B cell (primary cell): ENCODE results near the gene PRPSAP1. TPM values are rescaled to one million over a fixed set of nuclear protein-coding genes. Genes with fewer than 3 reads are reported as not detected.

Experiments
- ATAC-seq: fragments of 200-7000 bp; cut with Tn5 transposase; one replicate; pipeline ENCODE4 v1.10.0; 2021; ENCODE audit warnings: low read depth, mild to moderate bottlenecking, moderate number of reproducible peaks, moderate library complexity
- CTCF ChIA-PET: fragments of 350-600 bp; sonication (Branson Sonifier 250); formaldehyde crosslinking; loops from one replicate; lab custom pipeline; 2021; ENCODE audit warnings: antibody characterized with exemption, inconsistent platforms; lab: Charles Lee
- POLR2A ChIA-PET: fragments of 350-600 bp; sonication (Branson Sonifier 250); formaldehyde crosslinking; loops from one replicate; lab custom pipeline; 2021; ENCODE audit warnings: antibody characterized with exemption; lab: Charles Lee
- DNase-seq: peaks from one replicate; pipeline ENCODE4 v3.0.0; 2013
- H2AFZ ChIP-seq: 2 replicates; pipeline ENCODE4 v1.6.1; 2012; ENCODE audit warnings: mild to moderate bottlenecking, low read depth, low read length; ENCODE audit not compliant: insufficient read depth, poor library complexity, severe bottlenecking
- H3K27ac ChIP-seq, 2 donors: 1 replicate in 1 of 2; 2 replicates in 1 of 2; pipeline ENCODE4 v1.5.1; 2012 to 2013; ENCODE audit warnings: low read length in 2 of 2, mild to moderate bottlenecking in 2 of 2, moderate library complexity in 1 of 2
- H3K27me3 ChIP-seq, 4 experiments: fragments of 200-600 bp in 1 of 4; sonication (generic) in 1 of 4; replicated peaks in 1 of 4; 1 replicate in 2 of 4; 2 replicates in 2 of 4; pipeline versions ENCODE4 v1.6.1 to v1.7.0; 2013 to 2016; ENCODE audit warnings: low read length in 3 of 4, mild to moderate bottlenecking in 2 of 4, mixed read lengths in 1 of 4, moderate library complexity in 1 of 4; ENCODE audit not compliant: insufficient read depth in 4 of 4, control insufficient read depth in 3 of 4; ENCODE audit errors: control extremely low read depth in 1 of 4
- H3K36me3 ChIP-seq, 2 experiments: replicated peaks in 1 of 2; 1 replicate in 1 of 2; 2 replicates in 1 of 2; pipeline versions ENCODE4 v1.6.1 to v1.7.1; 2013; ENCODE audit warnings: low read length in 1 of 2; ENCODE audit not compliant: insufficient read depth in 2 of 2, control insufficient read depth in 1 of 2; ENCODE audit errors: control extremely low read depth in 1 of 2, extremely low read depth in 1 of 2
- H3K4me1 ChIP-seq, 2 donors: fragments of 200-600 bp in 1 of 2; sonication (generic) in 1 of 2; 1 replicate in 1 of 2; 2 replicates in 1 of 2; pipeline versions ENCODE4 v1.5.1 to v1.6.1; 2013 to 2017; ENCODE audit warnings: low read length in 2 of 2; ENCODE audit not compliant: control insufficient read depth in 2 of 2, insufficient read depth in 2 of 2
- H3K4me2 ChIP-seq: replicated peaks from 2 replicates; pipeline ENCODE3; 2012; ENCODE audit warnings: mild to moderate bottlenecking, low read depth, low read length; ENCODE audit not compliant: poor library complexity, severe bottlenecking
- H3K4me3 ChIP-seq, 5 experiments: fragments of 200-600 bp in 1 of 5; sonication (generic) in 1 of 5; 1 replicate in 3 of 5; 2 replicates in 2 of 5; pipeline versions ENCODE4 v1.5.1 to v1.7.0; 2011 to 2016; ENCODE audit warnings: low read length in 4 of 5, mild to moderate bottlenecking in 4 of 5, low read depth in 2 of 5, control low read depth in 1 of 5, moderate library complexity in 1 of 5; ENCODE audit not compliant: insufficient read depth in 1 of 5; ENCODE audit errors: control extremely low read depth in 1 of 5, extremely low read depth in 1 of 5
- H3K79me2 ChIP-seq: fragments of 200-600 bp; sonication (generic); one replicate; pipeline ENCODE4 v1.6.0; 2016; ENCODE audit warnings: low read length; ENCODE audit not compliant: control insufficient read depth, insufficient read depth
- H3K9ac ChIP-seq: fragments of 200-600 bp; sonication (generic); 2 replicates; pipeline ENCODE4 v1.6.1; 2017; ENCODE audit warnings: mild to moderate bottlenecking, low read length, moderate library complexity
- H3K9me3 ChIP-seq, 3 donors: one replicate each; pipeline versions ENCODE4 v1.6.1 to v1.7.1; 2013; ENCODE audit warnings: low read length in 2 of 3; ENCODE audit not compliant: control insufficient read depth in 2 of 3, insufficient read depth in 1 of 3; ENCODE audit errors: control extremely low read depth in 1 of 3
- H4K20me1 ChIP-seq: 2 replicates; pipeline ENCODE4 v1.6.0; 2012; ENCODE audit warnings: mild to moderate bottlenecking, low read length; ENCODE audit not compliant: insufficient read depth, control insufficient read depth, poor library complexity, severe bottlenecking
- H3K27ac Mint-ChIP-seq: one replicate; pipeline ENCODE4 v1.8.0; 2021; ENCODE audit warnings: mixed read lengths
- H3K27me3 Mint-ChIP-seq: one replicate; pipeline ENCODE4 v1.8.0; 2021; ENCODE audit warnings: mixed read lengths
- H3K4me1 Mint-ChIP-seq: one replicate; pipeline ENCODE4 v1.8.0; 2021; ENCODE audit warnings: mixed read lengths
- H3K4me3 Mint-ChIP-seq: one replicate; pipeline ENCODE4 v1.8.0; 2021; ENCODE audit warnings: mixed read lengths
- H3K9me3 Mint-ChIP-seq: one replicate; pipeline ENCODE4 v1.8.0; 2022; ENCODE audit warnings: mixed read lengths; ENCODE audit not compliant: insufficient read depth
- EZH2 ChIP-seq: IDR thresholded peaks from 2 replicates; pipeline ENCODE4 v1.6.1; 2012; ENCODE audit warnings: borderline replicate concordance, low read depth, mild to moderate bottlenecking, moderate library complexity, low read length; ENCODE audit not compliant: insufficient read depth, poor library complexity, severe bottlenecking
- WGBS: methylation state at CpG from one replicate; pipeline ENCODE4 v1.1.5; 2013; ENCODE audit warnings: missing lambda C conversion rate; ENCODE audit not compliant: insufficient coverage; 5-methylcytosine and 5-hydroxymethylcytosine counted together
- intact Hi-C: fragments of 100-400 bp; cut with micrococcal nuclease; formaldehyde crosslinking; loops from one replicate; pipeline ENCODE4 v1.10.0; 2022
- polyA plus RNA-seq: library from polyadenylated mRNA; depleted of rRNA; stranded (reverse); fragments of >200 nt; gene quantifications from 2 replicates; pipeline ENCODE4 v1.2.3, GENCODE V29; 2012
- total RNA-seq, 2 donors: library from RNA; stranded (reverse); fragments of 120-200 nt in 1 of 2; gene quantifications; 1 replicate in 1 of 2; 2 replicates in 1 of 2; pipeline versions ENCODE4 v1.2.3 to v1.2.4, GENCODE V29; 2013 to 2022
- TF ChIP-seq, protein P1 (sequence below): fragments of 200-600 bp; IDR thresholded peaks from one replicate; pipeline ENCODE4 v1.8.0; 2022; ENCODE audit warnings: antibody characterized with exemption, mild to moderate bottlenecking

Gene PRPSAP1
- total and polyA plus RNA-seq, 2 donors (not counting 1 experiment from before 2014, with no cell fraction given), result 45.5 to 61.4 TPM

DNA sequence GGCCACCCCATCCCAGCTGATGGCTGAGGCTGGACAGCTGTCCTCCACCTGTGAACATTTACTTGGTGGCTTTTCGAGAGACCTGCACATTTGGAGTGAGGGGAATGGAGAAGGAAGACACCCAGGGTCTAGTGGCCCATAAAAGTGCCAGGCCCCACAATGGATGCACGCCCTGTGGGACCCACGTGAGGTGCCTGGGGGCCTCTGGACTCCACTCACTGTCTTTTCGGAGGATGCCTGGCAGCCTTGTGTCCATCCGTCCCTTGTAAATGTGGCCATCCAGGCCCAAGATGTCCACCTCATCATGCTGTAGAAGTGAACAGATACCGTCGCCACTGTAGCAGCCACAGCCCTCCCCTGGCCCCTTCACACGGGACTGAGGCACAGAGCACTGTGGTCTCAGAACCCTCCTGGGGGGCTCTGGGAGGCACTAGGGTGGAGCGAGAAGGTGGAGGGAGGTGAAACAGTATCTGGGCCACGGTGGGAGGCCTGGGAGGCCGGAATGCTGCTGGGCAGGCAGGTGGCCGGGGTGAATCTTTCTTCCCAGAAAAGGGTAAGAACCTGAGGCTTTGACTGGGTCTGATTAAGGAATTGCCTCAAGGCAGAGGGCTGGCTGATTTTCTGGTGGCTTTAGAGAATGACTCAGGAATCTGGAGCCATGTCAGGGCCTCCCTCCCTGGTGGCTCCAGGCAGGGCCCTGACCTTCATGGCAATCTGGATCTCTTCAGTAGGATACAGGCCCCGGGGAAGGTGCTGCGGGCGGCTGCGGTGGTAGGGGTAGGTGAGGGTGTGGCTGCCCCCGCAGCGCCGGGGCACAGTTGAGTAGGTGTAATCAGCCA, 77.0 kb downstream of the PRPSAP1 start:
- peak overlapping the region; percentile 90 for H3K27ac Mint-ChIP-seq
- H3K4me3 Mint-ChIP-seq, result peak overlapping the region; percentile 15
- H3K9me3 ChIP-seq, result peaks cover 0 to 5% (median 0%) of the 10 kb centered on the region in 3 donors
- WGBS, result 96% methylated on average over 15 of the region's 19 CpGs
- TF ChIP-seq EZH2, result no peak
- TF ChIP-seq, protein P1, sequence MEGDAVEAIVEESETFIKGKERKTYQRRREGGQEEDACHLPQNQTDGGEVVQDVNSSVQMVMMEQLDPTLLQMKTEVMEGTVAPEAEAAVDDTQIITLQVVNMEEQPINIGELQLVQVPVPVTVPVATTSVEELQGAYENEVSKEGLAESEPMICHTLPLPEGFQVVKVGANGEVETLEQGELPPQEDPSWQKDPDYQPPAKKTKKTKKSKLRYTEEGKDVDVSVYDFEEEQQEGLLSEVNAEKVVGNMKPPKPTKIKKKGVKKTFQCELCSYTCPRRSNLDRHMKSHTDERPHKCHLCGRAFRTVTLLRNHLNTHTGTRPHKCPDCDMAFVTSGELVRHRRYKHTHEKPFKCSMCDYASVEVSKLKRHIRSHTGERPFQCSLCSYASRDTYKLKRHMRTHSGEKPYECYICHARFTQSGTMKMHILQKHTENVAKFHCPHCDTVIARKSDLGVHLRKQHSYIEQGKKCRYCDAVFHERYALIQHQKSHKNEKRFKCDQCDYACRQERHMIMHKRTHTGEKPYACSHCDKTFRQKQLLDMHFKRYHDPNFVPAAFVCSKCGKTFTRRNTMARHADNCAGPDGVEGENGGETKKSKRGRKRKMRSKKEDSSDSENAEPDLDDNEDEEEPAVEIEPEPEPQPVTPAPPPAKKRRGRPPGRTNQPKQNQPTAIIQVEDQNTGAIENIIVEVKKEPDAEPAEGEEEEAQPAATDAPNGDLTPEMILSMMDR, result no peak
- ChIA-PET POLR2A (interaction anchor here (0.6 to 5.6 kb wide), 4 partner anchors 10 to 155 kb away, joined by 3 to 44 read pairs (median 4); partner anchors contain the start of gene UBALD2), CTCF (interaction anchor here (0.6 to 16.7 kb wide), 8 partner anchors 10 to 253 kb away, joined by 3 to 435 read pairs (median 6); partner anchors contain the start of gene UBALD2)
- H3K27me3 Mint-ChIP-seq, result no peaks in the 10 kb centered on the region
- peak overlapping the region; percentile 17 for H2AFZ ChIP-seq
- H4K20me1 ChIP-seq, result no peaks in the 10 kb centered on the region
- no peak overlapping the region for H3K9ac ChIP-seq
- peaks cover 53% of the 10 kb centered on the region for H3K4me1 Mint-ChIP-seq
- ATAC-seq (no peak), DNase-seq (no peak)
- peaks cover 45 to 54% of the 10 kb centered on the region in 2 donors for H3K4me1 ChIP-seq
- H3K4me2 ChIP-seq, result peak overlapping the region; percentile 52
- H3K9me3 Mint-ChIP-seq, result no peaks in the 10 kb centered on the region
- intact Hi-C loops, result loop anchor here (2.0 to 10.0 kb wide), 2 partner anchors 14 to 218 kb away; no protein-coding TSS in a partner anchor
- no peaks in the 10 kb centered on the region for H3K27me3 ChIP-seq
- H3K36me3 ChIP-seq, result no peaks in the 10 kb centered on the region
- H3K4me3 ChIP-seq, result no peak overlapping the region
- H3K27ac ChIP-seq, result no peak overlapping the region
- H3K79me2 ChIP-seq, result no peaks in the 10 kb centered on the region
